Measurements from ENCODE around the gene CAMTA1. TPM values are rescaled to one million over a fixed set of nuclear protein-coding genes. Genes with fewer than 3 reads are reported as not detected.

Gene CAMTA1
- polyA plus RNA-seq, 1 of the 3 experiments (the other 2 are of a cell fraction) = 63.1 TPM

DNA sequence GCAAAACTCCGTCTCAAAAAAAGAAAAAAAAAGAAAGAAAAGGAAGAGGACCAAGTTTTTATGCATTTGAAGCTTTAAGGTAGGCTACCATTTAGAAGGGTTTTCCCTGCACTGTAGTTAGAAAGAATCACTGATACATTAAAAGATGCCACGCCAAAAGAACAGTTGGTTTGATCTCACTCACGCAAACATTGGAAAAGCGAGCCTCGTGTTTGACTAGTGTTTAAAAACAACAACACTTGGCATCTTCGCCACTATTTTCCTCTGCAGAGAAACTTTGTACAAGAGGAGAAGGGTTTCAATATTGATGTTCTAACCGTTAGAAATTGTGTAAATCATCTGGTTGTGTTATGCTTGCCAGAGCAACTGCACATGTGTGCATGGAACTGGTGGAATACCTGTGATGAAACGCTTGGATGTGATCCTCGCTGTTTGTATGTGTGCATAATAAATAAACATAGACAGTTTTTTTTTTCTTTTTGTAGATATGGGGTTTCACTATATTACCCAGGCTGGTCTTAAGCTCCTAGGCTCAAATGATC is 24.0 kb upstream of the CAMTA1 start:
- no peak overlapping the region for H3K4me3 ChIP-seq (ENCODE audit: low read depth in 2 of 2, low read length in 1 of 2)
- no peak overlapping the region for H2AFZ ChIP-seq (ENCODE audit: low read depth)
- H3K9ac ChIP-seq = no peak overlapping the region
- H3K27me3 ChIP-seq (ENCODE audit: insufficient read depth) = no peaks in the 10 kb centered on the region
- H3F3A ChIP-seq (replicated peaks; ENCODE audit: insufficient read depth) = no peaks in the 10 kb centered on the region
- no peaks in the 10 kb centered on the region for H3K36me3 ChIP-seq (replicated peaks in 1 of 2; ENCODE audit: control insufficient read depth in 1 of 2, insufficient read depth in 2 of 2, low read length in 1 of 2)
- H3K9me3 ChIP-seq = no peaks in the 10 kb centered on the region
- TF ChIP-seq SIN3A (IDR thresholded peaks at IDR 0.05; ENCODE audit: borderline replicate concordance, low read depth, low read length) = no peak
- no peak for TF ChIP-seq GATA2 (CRISPR knock-in tag; IDR thresholded peaks at IDR 0.05)
- no peak for TF ChIP-seq FOXM1 (IDR thresholded peaks at IDR 0.05; ENCODE audit: low read depth)
- no peak for TF ChIP-seq NFIC (IDR thresholded peaks at IDR 0.05; ENCODE audit: borderline replicate concordance)
- TF ChIP-seq CTCF (IDR thresholded peaks at IDR 0.05) = no peak
- ChIA-PET POLR2A (interaction anchor here (0.7 kb wide), 1 partner anchor 10 kb away, joined by 5 read pairs; no protein-coding TSS in a partner anchor), CTCF (interaction anchor here (1.4 kb wide), 1 partner anchor 20 kb away, joined by 3 read pairs; no protein-coding TSS in a partner anchor)
- H3K4me1 ChIP-seq (ENCODE audit: control insufficient read depth in 1 of 2, insufficient read depth in 2 of 2, low read depth in 1 of 2, low read length in 1 of 2) = no peaks in the 10 kb centered on the region
- no peaks in the 10 kb centered on the region for H3K9me2 ChIP-seq
- H3K4me2 ChIP-seq = no peak overlapping the region
- no peak for DNase-seq
- no peaks in the 10 kb centered on the region for H3K79me2 ChIP-seq (ENCODE audit: insufficient read depth)
- no peak overlapping the region for H3K27ac ChIP-seq (ENCODE audit: low read depth in 2 of 2, low read length in 1 of 2)
- no peaks in the 10 kb centered on the region for H4K20me1 ChIP-seq (ENCODE audit: insufficient read depth)
- WGBS (ENCODE audit: low lambda C conversion rate) = 71% methylated on average over 9 of the region's 9 CpGs

- H3K27me3 ChIP-seq (ENCODE audit: insufficient read depth) = no peaks in the 10 kb centered on the region
- no peaks in the 10 kb centered on the region for H3K36me3 ChIP-seq (replicated peaks in 1 of 2; ENCODE audit: control insufficient read depth in 1 of 2, insufficient read depth in 2 of 2, low read length in 1 of 2)
- WGBS (ENCODE audit: low lambda C conversion rate) = 57% methylated on average over 6 of the region's 6 CpGs
- H3K4me2 ChIP-seq = no peak overlapping the region
- H3F3A ChIP-seq (replicated peaks; ENCODE audit: insufficient read depth) = no peaks in the 10 kb centered on the region
- TF ChIP-seq NFIC (IDR thresholded peaks at IDR 0.05; ENCODE audit: borderline replicate concordance) = no peak
- TF ChIP-seq IRF3 (IDR thresholded peaks at IDR 0.05; ENCODE audit: low read depth, low read length) = no peak
- no peak for TF ChIP-seq MEF2A (IDR thresholded peaks at IDR 0.05; ENCODE audit: borderline replicate concordance, low read depth)
- no peak for TF ChIP-seq USF2 (IDR thresholded peaks at IDR 0.05; ENCODE audit: borderline replicate concordance, low read depth, low read length)
- no peak for TF ChIP-seq JUND (IDR thresholded peaks at IDR 0.05)
- no peak for TF ChIP-seq PBX3 (IDR thresholded peaks at IDR 0.05)
- TF ChIP-seq CTCF (IDR thresholded peaks at IDR 0.05) = no peak
- H4K20me1 ChIP-seq (ENCODE audit: insufficient read depth) = no peaks in the 10 kb centered on the region
- no peak overlapping the region for H3K27ac ChIP-seq (ENCODE audit: low read depth in 2 of 2, low read length in 1 of 2)
- DNase-seq = no peak
- H3K9me3 ChIP-seq = no peaks in the 10 kb centered on the region
- POLR2A ChIA-PET = no interaction called here
- H3K4me1 ChIP-seq (ENCODE audit: control insufficient read depth in 1 of 2, insufficient read depth in 2 of 2, low read depth in 1 of 2, low read length in 1 of 2) = no peaks in the 10 kb centered on the region
- H2AFZ ChIP-seq (ENCODE audit: low read depth) = no peak overlapping the region
- H3K9me2 ChIP-seq = no peaks in the 10 kb centered on the region
- CTCF ChIA-PET = interaction anchor here (1.4 kb wide), 1 partner anchor 21 kb away, joined by 3 read pairs; no protein-coding TSS in a partner anchor
- no peaks in the 10 kb centered on the region for H3K79me2 ChIP-seq (ENCODE audit: insufficient read depth)
- no peak overlapping the region for H3K9ac ChIP-seq
- H3K4me3 ChIP-seq (ENCODE audit: low read depth in 2 of 2, low read length in 1 of 2) = no peak overlapping the region
Measured at GRCh38 chr1:6762060-6762459, 23.2 kb upstream of the CAMTA1 start.
